ENCODE measurements around the gene RAP2C. TPM values are rescaled to one million over a fixed set of nuclear protein-coding genes. Genes with fewer than 3 reads are reported as not detected.

Gene RAP2C
- 13.0 and 14.3 TPM in 2 replicates for total RNA-seq

GRCh38 chrX:132219343-132219768 is at the start of gene RAP2C:
TSS of gene RAP2C (minus strand) at chrX:132219447. CDS start at chrX:132217268, 2,179 bp downstream.

Other genes with a start within 250 kb of the RAP2C start
- gene STK26, start 196.1 kb downstream of the RAP2C start, total RNA-seq: 1.6 and 2.0 TPM in 2 replicates
- under 0.01 TPM in 1 of 2 replicates, not detected in the other for gene FRMD7, start 91.4 kb downstream of the RAP2C start, total RNA-seq

Data from bronchial smooth muscle cell (primary cell).